HG03558 (cell line): ENCODE data around the gene CMC2.
A peak's percentile ranks its signal among the peaks of the same experiment; 100 is the strongest.

Experiments
- ATAC-seq: cut with Tn5 transposase; IDR thresholded peaks from one replicate; pipeline ENCODE4 v1.9.1; 2021; ENCODE audit warnings: moderate number of reproducible peaks; ENCODE audit not compliant: unreplicated experiment; ENCODE audit errors: extremely low read depth

CMC2 gene

GRCh38 chr16:81003610-81004460, 2.9 kb downstream of the CMC2 start:
- ATAC-seq = no peak

- no peak for ATAC-seq
These were observed 3.6 kb downstream of the CMC2 start for GRCh38 chr16:81003064-81003463.

GRCh38 chr16:81001330-81001729, 5.4 kb downstream of the CMC2 start:
- ATAC-seq = no peak

GRCh38 chr16:81000873-81001272, 5.8 kb downstream of the CMC2 start:
- no peak for ATAC-seq

GRCh38 chr16:80997964-80998620, 8.6 kb downstream of the CMC2 start:
- no peak for ATAC-seq

- peak; percentile 55 for ATAC-seq
These were observed 9.4 kb downstream of the CMC2 start for GRCh38 chr16:80997139-80997798.

- ATAC-seq = no peak
These were observed 10.0 kb downstream of the CMC2 start for GRCh38 chr16:80996688-80997138.

- no peak for ATAC-seq
These were observed 12.2 kb downstream of the CMC2 start for GRCh38 chr16:80994451-80994850.

- ATAC-seq = no peak
These were observed 12.9 kb downstream of the CMC2 start for GRCh38 chr16:80993834-80994233.

GRCh38 chr16:80993307-80993706, 13.4 kb downstream of the CMC2 start:
- no peak for ATAC-seq

- no peak for ATAC-seq
These were observed 13.9 kb downstream of the CMC2 start for GRCh38 chr16:80992676-80993293.

- ATAC-seq = no peak
These were observed 14.8 kb downstream of the CMC2 start for GRCh38 chr16:80991792-80992430.

- ATAC-seq = no peak
These were observed 15.7 kb downstream of the CMC2 start for GRCh38 chr16:80990978-80991377.

- ATAC-seq = no peak
These were observed 16.1 kb downstream of the CMC2 start for GRCh38 chr16:80990577-80990976.

GRCh38 chr16:80989801-80990200, 16.9 kb downstream of the CMC2 start:
- no peak for ATAC-seq

- ATAC-seq = no peak
These were observed 17.9 kb downstream of the CMC2 start for GRCh38 chr16:80988756-80989155.

- no peak for ATAC-seq
These were observed 20.1 kb downstream of the CMC2 start for GRCh38 chr16:80986557-80986956.

GRCh38 chr16:80985611-80986010, 21.1 kb downstream of the CMC2 start:
- ATAC-seq = no peak

GRCh38 chr16:80984124-80984892, 22.4 kb downstream of the CMC2 start:
- no peak for ATAC-seq
